HEK293T (cell line): ENCODE data around the gene IFT52.

Experiments used
- BHLHE40 ChIP-seq: fragments of 450-650 bp; IDR thresholded peaks from 2 replicates; pipeline ENCODE4 v1.6.1; 2016; ENCODE audit warnings: mild to moderate bottlenecking, moderate library complexity, borderline replicate concordance
- CTBP1 ChIP-seq: fragments of 450-650 bp; IDR thresholded peaks from 2 replicates; pipeline ENCODE4 v1.6.1; 2016; ENCODE audit warnings: borderline replicate concordance
- ELF4 ChIP-seq: fragments of 450-650 bp; IDR thresholded peaks from 2 replicates; pipeline ENCODE4 v1.6.1; 2017; ENCODE audit warnings: antibody characterized with exemption
- FOXA1 ChIP-seq: fragments of 450-650 bp; IDR thresholded peaks from 2 replicates; pipeline ENCODE4 v1.6.1; 2016; ENCODE audit warnings: mild to moderate bottlenecking
- FOXM1 ChIP-seq: fragments of 450-650 bp; IDR thresholded peaks from 2 replicates; pipeline ENCODE4 v1.6.1; 2017; ENCODE audit warnings: mild to moderate bottlenecking, borderline replicate concordance
- SP1 ChIP-seq: fragments of 450-650 bp; IDR thresholded peaks from 2 replicates; pipeline ENCODE4 v1.6.1; 2017
- SUZ12 ChIP-seq: fragments of 450-650 bp; IDR thresholded peaks from 2 replicates; pipeline ENCODE4 v1.6.1; 2016; ENCODE audit warnings: mild to moderate bottlenecking

GRCh38 chr20:43590392-43591303 lies at the start of gene IFT52:
- TF ChIP-seq CTBP1 (0 out of 2 replicates have a peak, but pooled peaks have one; percentile 45), FOXM1 (peak; percentile 97), SUZ12 (no peak), ELF4 (no peak), FOXA1 (no peak), SP1 (no peak), BHLHE40 (peak; percentile 81)
